HEK293T (cell line): ENCODE measurements around the gene INPP4A.
A peak's percentile ranks its signal among the peaks of the same experiment; 100 is the strongest.

Experiments
- CTCF ChIA-PET: fragments of 350-600 bp; formaldehyde crosslinking; extraction: SDS; loops from one replicate; lab custom pipeline; 2021; ENCODE audit warnings: antibody characterized with exemption, inconsistent platforms; lab: Yijun Ruan, JAX
- POLR2A ChIA-PET: fragments of 350-600 bp; formaldehyde crosslinking; extraction: SDS; loops from one replicate; lab custom pipeline; 2020; ENCODE audit warnings: antibody characterized with exemption, inconsistent platforms; lab: Yijun Ruan, JAX
- DNase-seq: peaks from one replicate; pipeline ENCODE4 v3.0.0; 2012; ENCODE audit warnings: mixed read lengths; ENCODE audit errors: extremely low spot score
- ARNT ChIP-seq: fragments of 450-650 bp; IDR thresholded peaks from 2 replicates; pipeline ENCODE4 v1.6.1; 2017; ENCODE audit warnings: mild to moderate bottlenecking
- BHLHE40 ChIP-seq: fragments of 450-650 bp; IDR thresholded peaks from 2 replicates; pipeline ENCODE4 v1.6.1; 2016; ENCODE audit warnings: mild to moderate bottlenecking, moderate library complexity, borderline replicate concordance
- CTBP1 ChIP-seq: fragments of 450-650 bp; IDR thresholded peaks from 2 replicates; pipeline ENCODE4 v1.6.1; 2016; ENCODE audit warnings: borderline replicate concordance
- ELF4 ChIP-seq: fragments of 450-650 bp; IDR thresholded peaks from 2 replicates; pipeline ENCODE4 v1.6.1; 2017; ENCODE audit warnings: antibody characterized with exemption
- FOXA1 ChIP-seq: fragments of 450-650 bp; IDR thresholded peaks from 2 replicates; pipeline ENCODE4 v1.6.1; 2016; ENCODE audit warnings: mild to moderate bottlenecking
- FOXK2 ChIP-seq: fragments of 450-650 bp; IDR thresholded peaks from 2 replicates; pipeline ENCODE4 v1.6.1; 2016; ENCODE audit warnings: mild to moderate bottlenecking
- FOXM1 ChIP-seq: fragments of 450-650 bp; IDR thresholded peaks from 2 replicates; pipeline ENCODE4 v1.6.1; 2017; ENCODE audit warnings: mild to moderate bottlenecking, borderline replicate concordance
- HDGF ChIP-seq: fragments of 450-650 bp; IDR thresholded peaks from 2 replicates; pipeline ENCODE4 v1.6.1; 2017; ENCODE audit warnings: antibody characterized with exemption, borderline replicate concordance
- L3MBTL2 ChIP-seq: fragments of 450-650 bp; conservative IDR thresholded peaks from 2 replicates; pipeline ENCODE4 v1.6.1; 2016; ENCODE audit warnings: mild to moderate bottlenecking
- LEF1 ChIP-seq: fragments of 450-650 bp; IDR thresholded peaks from 2 replicates; pipeline ENCODE4 v1.6.1; 2017; ENCODE audit warnings: mild to moderate bottlenecking, borderline replicate concordance
- NFRKB ChIP-seq: fragments of 450-650 bp; IDR thresholded peaks from 2 replicates; pipeline ENCODE4 v1.6.1; 2016; ENCODE audit warnings: mild to moderate bottlenecking, moderate library complexity
- SP1 ChIP-seq: fragments of 450-650 bp; IDR thresholded peaks from 2 replicates; pipeline ENCODE4 v1.6.1; 2017
- SUZ12 ChIP-seq: fragments of 450-650 bp; IDR thresholded peaks from 2 replicates; pipeline ENCODE4 v1.6.1; 2016; ENCODE audit warnings: mild to moderate bottlenecking
- TARDBP ChIP-seq: fragments of 450-650 bp; IDR thresholded peaks from 2 replicates; pipeline ENCODE4 v1.6.1; 2016
- ZNF384 ChIP-seq: fragments of 450-650 bp; IDR thresholded peaks from 2 replicates; pipeline ENCODE4 v1.6.1; 2016
- TF ChIP-seq, protein P1 (sequence below): fragments of 450-650 bp; IDR thresholded peaks from 2 replicates; pipeline ENCODE4 v1.6.1; 2016

The INPP4A gene

DNA sequence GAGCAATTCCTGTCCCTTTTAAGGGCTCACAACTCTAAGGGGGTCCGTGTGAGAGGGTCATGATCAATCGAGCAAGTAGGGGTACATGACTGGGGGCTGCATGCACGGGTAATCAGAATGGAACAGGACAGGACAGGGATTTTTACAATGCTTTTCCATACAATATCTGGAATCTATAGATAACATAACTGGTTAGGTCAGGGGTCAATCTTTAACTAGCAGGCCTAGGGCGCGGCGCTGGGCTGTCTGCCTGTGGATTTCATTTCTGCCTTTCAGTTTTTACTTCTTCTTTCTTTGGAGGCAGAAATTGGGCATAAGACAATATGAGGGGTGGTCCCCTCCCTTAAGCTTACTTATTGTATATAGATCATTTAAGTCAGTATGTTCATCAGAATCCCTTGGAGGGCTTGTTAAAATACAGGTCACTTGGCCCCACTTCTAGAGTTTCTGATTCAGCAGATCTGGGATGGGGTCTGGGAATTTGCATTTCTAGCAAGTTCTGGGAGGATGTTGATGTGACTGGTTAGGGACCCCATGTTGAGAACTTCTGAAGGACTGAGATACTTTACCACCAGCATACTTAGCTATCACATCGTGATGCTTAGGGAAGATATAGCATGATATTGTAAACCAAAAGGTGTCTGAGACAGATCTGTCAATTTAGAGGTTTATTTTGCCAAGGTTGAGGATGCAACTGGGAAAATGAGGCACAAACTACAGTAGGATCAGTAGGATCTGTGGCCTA lies 2.8 kb upstream of the INPP4A start:
- no peak for TF ChIP-seq ZNF384
- TF ChIP-seq CTBP1, result no peak
- TF ChIP-seq FOXK2, result no peak
- TF ChIP-seq FOXA1, result no peak
- TF ChIP-seq SP1, result no peak
- TF ChIP-seq TARDBP, result no peak
- no peak for TF ChIP-seq FOXM1
- no peak for TF ChIP-seq ELF4
- no peak for TF ChIP-seq NFRKB
- no peak for TF ChIP-seq LEF1
- TF ChIP-seq BHLHE40, result no peak
- TF ChIP-seq SUZ12, result no peak
- TF ChIP-seq, protein P1, sequence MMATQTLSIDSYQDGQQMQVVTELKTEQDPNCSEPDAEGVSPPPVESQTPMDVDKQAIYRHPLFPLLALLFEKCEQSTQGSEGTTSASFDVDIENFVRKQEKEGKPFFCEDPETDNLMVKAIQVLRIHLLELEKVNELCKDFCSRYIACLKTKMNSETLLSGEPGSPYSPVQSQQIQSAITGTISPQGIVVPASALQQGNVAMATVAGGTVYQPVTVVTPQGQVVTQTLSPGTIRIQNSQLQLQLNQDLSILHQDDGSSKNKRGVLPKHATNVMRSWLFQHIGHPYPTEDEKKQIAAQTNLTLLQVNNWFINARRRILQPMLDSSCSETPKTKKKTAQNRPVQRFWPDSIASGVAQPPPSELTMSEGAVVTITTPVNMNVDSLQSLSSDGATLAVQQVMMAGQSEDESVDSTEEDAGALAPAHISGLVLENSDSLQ, result no peak
- no peak for TF ChIP-seq L3MBTL2
- DNase-seq, result no peak
- ChIA-PET POLR2A (no interaction called here), CTCF (no interaction called here)

GRCh38 chr2:98442488-98442887 lies 2.2 kb upstream of the INPP4A start:
- DNase-seq, result no peak
- ChIA-PET POLR2A (no interaction called here), CTCF (no interaction called here)

DNA sequence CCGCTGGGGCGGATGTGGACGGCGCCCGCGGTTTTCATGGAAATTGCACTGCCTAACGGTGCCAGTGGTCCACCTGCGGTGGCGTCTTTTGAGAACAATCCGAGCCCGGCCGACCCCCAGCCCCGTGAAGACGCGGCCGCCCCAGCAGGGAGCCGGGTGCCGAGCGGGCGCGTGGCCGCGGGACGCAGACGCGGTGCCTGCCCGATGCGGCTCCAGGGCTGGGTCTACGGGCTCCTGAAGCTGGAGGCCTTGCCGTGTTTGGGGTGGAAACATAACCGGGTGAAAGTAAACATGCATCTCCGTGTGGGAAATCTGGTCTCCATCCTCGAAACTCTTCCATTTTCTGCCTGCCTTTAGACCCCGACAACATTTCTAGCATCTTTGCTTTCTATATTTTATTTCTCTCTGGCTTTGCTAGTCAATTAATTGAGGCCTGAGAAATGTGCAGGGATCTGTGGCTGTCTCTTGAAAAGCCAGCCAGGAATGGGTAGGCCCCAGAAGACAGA lies 572 bp downstream of the INPP4A start:
- DNase-seq, result peak; percentile 37
- TF ChIP-seq HDGF, result no peak
- no peak for TF ChIP-seq FOXK2
- TF ChIP-seq FOXM1, result no peak
- no peak for TF ChIP-seq SUZ12
- TF ChIP-seq FOXA1, result no peak
- no peak for TF ChIP-seq ELF4
- TF ChIP-seq NFRKB, result no peak
- TF ChIP-seq SP1, result no peak
- TF ChIP-seq ZNF384, result no peak
- no peak for TF ChIP-seq L3MBTL2
- no peak for TF ChIP-seq TARDBP
- no peak for TF ChIP-seq CTBP1
- no peak for TF ChIP-seq LEF1
- TF ChIP-seq, protein P1, result no peak

More at GRCh38 chr2:98442488-98442887, 2.2 kb upstream of the INPP4A start:
- TF ChIP-seq HDGF, result no peak
- no peak for TF ChIP-seq FOXM1
- no peak for TF ChIP-seq NFRKB
- TF ChIP-seq ELF4, result no peak
- no peak for TF ChIP-seq CTBP1
- TF ChIP-seq SUZ12, result no peak
- TF ChIP-seq BHLHE40, result no peak
- TF ChIP-seq L3MBTL2, result no peak
- TF ChIP-seq FOXA1, result no peak
- no peak for TF ChIP-seq ARNT

GRCh38 chr2:98445683-98446581 lies 1.3 kb downstream of the INPP4A start:
- TF ChIP-seq FOXA1 (no peak), FOXM1 (no peak), TARDBP (no peak), ZNF384 (no peak), HDGF (no peak), L3MBTL2 (no peak), ELF4 (no peak), SP1 (no peak), ARNT (no peak), SUZ12 (no peak), LEF1 (no peak), NFRKB (no peak), CTBP1 (no peak), BHLHE40 (no peak)
- ChIA-PET POLR2A (interaction anchor here (1.4 kb wide), 1 partner anchor 51 kb away, joined by 4 read pairs; no protein-coding TSS in a partner anchor), CTCF (interaction anchor here (0.5 to 0.6 kb wide), 2 partner anchors 1037 to 1597 kb away, joined by 3 to 6 read pairs; no protein-coding TSS in a partner anchor)
- peak; percentile 40 for DNase-seq

More for the DNA sequence above, 572 bp downstream of the INPP4A start:
- ChIA-PET POLR2A (interaction anchor here (0.7 to 1.4 kb wide), 6 partner anchors 10 to 268 kb away, joined by 3 to 6 read pairs (median 4); no protein-coding TSS in a partner anchor), CTCF (no interaction called here)

DNA sequence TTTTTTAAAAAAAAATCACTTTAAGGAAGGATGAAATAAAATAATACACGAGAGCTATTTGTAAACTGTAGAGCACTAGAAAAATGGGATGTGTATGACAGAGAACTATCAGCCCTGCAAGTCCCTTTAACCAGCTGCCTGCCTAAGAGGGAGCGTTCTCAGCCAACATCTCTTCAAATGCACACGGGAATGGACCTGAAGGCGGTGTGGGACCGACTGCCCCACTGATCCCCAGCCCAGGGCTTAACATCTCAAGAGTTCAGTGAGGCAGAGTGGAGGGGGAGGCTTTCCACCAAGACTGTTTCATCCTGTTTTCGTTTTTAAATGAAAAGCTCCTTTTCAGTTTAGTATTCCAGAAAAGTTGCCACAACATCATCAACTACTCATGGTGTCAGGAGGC lies 2.2 kb downstream of the INPP4A start:
- CTCF ChIA-PET, result interaction anchor here (1.0 kb wide), 1 partner anchor 17 kb away, joined by 3 read pairs; no protein-coding TSS in a partner anchor
- DNase-seq, result no peak
- POLR2A ChIA-PET, result no interaction called here
- TF ChIP-seq ZNF384 (no peak), TARDBP (no peak), NFRKB (no peak), SUZ12 (no peak), HDGF (no peak), ELF4 (no peak), L3MBTL2 (no peak), FOXA1 (no peak), FOXK2 (no peak)
- TF ChIP-seq, protein P1, result no peak
